Measurements from ENCODE around the gene RPS27L. TPM values are rescaled to one million over a fixed set of nuclear protein-coding genes. Genes with fewer than 3 reads are reported as not detected.

RPS27L gene
- total RNA-seq, 4 donors from 2014 or later, result 33.5 to 207 (median 54.5) TPM

Other genes starting within 250 kb of the RPS27L start
- 1,000 to 10,000 TPM in 2 of 4 donors, 100 to 1,000 TPM in 2; 622 to 1,998 (median 1,003) TPM for gene TPM1, start 114.7 kb downstream of the RPS27L start, total RNA-seq
- gene LACTB, start 35.6 kb downstream of the RPS27L start, total RNA-seq, result 10 to 100 TPM in 2 of 4 donors, 1 to 10 TPM in 2; 7.9 to 13.6 (median 9.6) TPM
- gene RAB8B, start 32.1 kb upstream of the RPS27L start, total RNA-seq, result 100 to 1,000 TPM in 1 of 4 donors, 10 to 100 TPM in 3; 47.6 to 179 (median 67.1) TPM
- 10 to 100 TPM; 20.0 to 35.9 (median 27.2) TPM for gene APH1B, start 120.1 kb upstream of the RPS27L start, total RNA-seq
- 10 to 100 TPM in 1 of 4 donors, 1 to 10 TPM in 2, under 1 TPM in 1; 0.29 to 11.8 (median 8.0) TPM for gene CA12, start 224.4 kb upstream of the RPS27L start, total RNA-seq

Measured in uterus (tissue), 4 donors.